ENCODE measurements around the gene FGA.
A peak's percentile ranks its signal among the peaks of the same experiment; 100 is the strongest.

FGA gene

DNA sequence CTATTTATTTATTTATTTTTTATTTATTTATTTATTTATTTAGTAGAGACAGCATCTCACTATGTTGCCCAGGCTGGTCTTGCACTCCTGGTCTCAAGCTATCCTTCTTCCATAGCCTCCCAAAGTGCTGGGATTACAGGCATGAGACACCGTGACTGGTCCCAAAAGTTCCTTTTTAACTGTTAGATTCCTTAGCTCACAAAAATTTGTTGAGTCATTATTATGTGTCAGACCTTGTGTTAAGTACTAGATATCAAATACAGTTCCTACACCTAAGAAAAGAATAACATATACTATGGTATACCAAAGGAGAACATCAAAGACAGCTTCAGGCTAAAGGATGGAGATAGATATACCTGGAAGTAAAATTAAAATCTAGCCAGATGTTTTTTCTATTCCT is 11.6 kb downstream of the FGA start:
- no peak for DNase-seq (ENCODE audit: low read depth)

DNA sequence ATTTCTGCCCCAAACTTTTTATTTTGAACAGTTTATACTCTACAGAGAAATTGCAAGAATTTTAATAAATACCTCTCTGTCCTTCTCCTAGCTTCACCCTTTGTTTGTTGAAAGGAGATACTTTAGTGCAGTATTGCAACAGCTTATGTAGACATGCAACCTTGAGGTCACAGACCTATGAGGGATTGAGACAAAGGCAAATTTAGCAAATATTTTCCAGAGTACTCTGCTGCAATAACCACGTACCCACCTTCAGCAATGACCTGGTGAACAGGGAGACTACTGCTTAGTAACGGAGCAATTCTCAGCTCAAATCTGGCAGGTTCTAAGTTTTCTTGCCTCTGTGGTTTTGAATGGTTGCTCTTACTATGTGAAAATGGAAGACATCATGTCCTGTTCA is 13.2 kb downstream of the FGA start:
- no peak for DNase-seq (ENCODE audit: low read depth)

DNA sequence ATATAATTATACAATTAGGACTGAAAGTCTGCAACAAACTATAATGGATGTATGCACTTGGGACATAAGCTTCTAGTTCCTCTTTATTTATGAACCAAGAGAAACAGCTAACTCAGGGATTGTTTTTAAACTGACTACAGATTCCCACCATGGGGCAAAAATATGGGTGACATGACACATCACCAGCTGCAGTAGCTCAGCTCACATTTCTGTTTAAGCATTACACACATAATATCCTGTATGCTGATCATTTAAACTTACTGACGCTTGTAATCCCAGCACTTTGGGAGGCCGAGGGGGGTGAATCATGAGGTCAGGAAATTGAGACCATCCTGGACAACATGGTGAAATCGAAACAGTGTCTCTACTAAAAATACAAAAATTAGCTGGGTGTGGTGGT is 16.2 kb downstream of the FGA start:
- no peak for DNase-seq (ENCODE audit: low read depth)

DNA sequence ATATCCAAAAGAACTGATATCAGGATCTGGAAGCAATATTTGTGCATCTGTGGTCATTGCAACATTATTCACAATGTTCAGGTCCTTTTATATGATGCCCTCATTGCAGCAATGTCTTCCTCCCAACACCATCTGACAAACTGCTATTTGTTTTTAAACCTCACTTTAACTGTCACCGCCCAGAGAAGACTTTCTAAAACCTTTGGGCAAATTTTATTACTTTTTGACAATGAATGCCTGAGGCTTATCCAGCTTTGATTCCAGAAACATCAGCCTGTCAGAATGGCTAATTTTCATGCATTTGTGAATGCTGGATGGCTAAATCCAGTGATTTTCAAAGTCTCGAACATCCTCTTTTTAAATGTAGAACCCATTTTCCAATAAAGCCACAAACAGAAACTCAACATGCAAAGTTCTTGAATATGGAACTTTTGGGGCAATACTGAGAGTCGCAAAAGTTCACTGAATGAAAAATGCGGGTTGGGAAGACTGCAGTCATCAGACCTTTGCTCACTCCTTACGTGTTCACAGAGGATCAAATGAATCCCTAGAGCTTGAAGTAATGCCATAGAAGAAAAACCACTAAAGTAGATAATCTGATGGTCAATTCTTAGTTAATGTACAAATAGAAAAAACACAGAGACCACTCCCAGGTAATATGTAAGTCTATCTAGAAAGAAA is 17.2 kb downstream of the FGA start:
- DNase-seq (ENCODE audit: low read depth): no peak

DNA sequence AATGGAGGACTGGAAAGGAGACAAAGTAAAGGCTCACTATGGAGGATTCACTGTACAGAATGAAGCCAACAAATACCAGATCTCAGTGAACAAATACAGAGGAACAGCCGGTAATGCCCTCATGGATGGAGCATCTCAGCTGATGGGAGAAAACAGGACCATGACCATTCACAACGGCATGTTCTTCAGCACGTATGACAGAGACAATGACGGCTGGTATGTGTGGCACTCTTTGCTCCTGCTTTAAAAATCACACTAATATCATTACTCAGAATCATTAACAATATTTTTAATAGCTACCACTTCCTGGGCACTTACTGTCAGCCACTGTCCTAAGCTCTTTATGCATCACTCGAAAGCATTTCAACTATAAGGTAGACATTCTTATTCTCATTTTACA is 21.0 kb downstream of the FGA start:
- no peak for DNase-seq (ENCODE audit: low read depth)

DNA sequence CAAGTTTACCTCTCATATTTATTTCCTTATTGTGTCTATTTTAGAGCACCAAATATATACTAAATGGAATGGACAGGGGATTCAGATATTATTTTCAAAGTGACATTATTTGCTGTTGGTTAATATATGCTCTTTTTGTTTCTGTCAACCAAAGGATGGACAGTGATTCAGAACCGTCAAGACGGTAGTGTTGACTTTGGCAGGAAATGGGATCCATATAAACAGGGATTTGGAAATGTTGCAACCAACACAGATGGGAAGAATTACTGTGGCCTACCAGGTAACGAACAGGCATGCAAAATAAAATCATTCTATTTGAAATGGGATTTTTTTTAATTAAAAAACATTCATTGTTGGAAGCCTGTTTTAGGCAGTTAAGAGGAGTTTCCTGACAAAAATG is 21.5 kb downstream of the FGA start:
- no peak for DNase-seq (ENCODE audit: low read depth)

DNA sequence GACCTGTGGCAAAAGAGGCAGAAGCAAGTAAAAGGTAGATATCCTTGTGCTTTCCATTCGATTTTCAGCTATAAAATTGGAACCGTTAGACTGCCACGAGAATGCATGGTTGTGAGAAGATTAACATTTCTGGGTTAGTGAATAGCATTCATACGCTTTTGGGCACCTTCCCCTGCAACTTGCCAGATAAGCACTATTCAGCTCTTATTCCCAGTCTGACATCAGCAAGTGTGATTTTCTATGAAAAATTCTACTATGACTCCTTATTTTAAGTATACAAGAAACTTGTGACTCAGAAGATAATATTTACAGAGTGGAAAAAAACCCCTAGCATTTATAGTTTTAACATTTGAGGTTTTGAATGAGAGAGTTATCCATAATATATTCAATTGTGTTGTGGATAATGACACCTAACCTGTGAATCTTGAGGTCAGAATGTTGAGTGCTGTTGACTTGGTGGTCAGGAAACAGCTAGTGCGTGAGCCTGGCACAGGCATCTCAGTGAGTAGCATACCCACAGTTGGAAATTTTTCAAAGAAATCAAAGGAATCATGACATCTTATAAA is 23.8 kb downstream of the FGA start:
- DNase-seq (ENCODE audit: low read depth): peak; percentile 9

DNA sequence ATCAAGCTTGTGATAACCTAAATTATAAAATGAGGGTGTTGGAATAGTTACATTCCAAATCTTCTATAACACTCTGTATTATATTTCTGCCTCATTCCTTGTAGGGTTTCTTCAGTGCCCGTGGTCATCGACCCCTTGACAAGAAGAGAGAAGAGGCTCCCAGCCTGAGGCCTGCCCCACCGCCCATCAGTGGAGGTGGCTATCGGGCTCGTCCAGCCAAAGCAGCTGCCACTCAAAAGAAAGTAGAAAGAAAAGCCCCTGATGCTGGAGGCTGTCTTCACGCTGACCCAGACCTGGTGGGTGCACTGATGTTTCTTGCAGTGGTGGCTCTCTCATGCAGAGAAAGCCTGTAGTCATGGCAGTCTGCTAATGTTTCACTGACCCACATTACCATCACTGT is 24.8 kb downstream of the FGA start:
- no peak for DNase-seq (ENCODE audit: low read depth)

DNA sequence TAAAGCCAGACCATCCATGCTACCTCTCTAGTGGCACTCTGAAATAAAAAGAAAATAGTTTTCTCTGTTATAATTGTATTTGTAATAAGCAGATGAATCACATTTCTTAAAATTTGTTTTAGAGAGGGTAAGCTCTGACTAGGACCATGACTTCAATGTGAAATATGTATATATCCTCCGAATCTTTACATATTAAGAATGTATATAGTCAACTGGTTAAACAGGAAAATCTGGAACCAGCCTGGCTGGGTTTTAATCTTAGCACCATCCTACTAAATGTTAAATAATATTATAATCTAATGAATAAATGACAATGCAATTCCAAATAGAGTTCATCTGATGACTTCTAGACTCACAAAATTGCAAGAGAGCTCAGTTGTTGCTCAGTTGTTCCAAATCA is 26.2 kb downstream of the FGA start:
- no peak for DNase-seq (ENCODE audit: low read depth)

DNA sequence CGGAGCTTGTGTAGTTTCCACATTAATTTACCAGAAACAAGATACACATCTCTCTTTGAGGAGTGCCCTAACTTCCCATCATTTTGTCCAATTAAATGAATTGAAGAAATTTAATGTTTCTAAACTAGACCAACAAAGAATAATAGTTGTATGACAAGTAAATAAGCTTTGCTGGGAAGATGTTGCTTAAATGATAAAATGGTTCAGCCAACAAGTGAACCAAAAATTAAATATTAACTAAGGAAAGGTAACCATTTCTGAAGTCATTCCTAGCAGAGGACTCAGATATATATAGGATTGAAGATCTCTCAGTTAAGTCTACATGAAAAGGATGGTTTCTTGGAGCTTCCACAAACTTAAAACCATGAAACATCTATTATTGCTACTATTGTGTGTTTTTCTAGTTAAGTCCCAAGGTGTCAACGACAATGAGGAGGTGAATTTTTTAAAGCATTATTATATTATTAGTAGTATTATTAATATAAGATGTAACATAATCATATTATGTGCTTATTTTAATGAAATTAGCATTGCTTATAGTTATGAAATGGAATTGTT is 27.8 kb downstream of the FGA start, which contains the start of gene FGB:
FGB (plus strand) TSS at position 315 of the 558 bp plus-strand sequence; CDS start at position 323, 8 bp downstream.
- DNase-seq (ENCODE audit: low read depth): no peak

DNA sequence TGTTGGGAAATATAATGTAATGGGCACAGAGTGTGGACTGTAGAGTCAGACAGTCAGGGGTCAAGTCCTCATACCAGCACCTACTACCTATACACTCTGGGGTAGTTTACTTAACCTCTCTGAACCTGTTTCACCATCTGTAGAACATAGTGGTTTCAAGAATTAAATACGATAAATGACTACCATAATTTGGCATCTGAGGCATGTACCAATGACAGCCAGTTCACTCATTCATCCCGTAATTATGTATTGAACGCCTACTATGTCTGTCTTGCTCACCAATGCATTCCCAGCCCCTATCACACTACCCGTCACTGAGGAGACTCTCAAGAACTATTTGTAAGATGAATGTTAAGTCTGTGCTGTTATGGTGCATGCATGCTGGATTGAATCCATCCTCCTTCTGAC is 29.7 kb downstream of the FGA start:
- peak; percentile 72 for DNase-seq (ENCODE audit: low read depth)

DNA sequence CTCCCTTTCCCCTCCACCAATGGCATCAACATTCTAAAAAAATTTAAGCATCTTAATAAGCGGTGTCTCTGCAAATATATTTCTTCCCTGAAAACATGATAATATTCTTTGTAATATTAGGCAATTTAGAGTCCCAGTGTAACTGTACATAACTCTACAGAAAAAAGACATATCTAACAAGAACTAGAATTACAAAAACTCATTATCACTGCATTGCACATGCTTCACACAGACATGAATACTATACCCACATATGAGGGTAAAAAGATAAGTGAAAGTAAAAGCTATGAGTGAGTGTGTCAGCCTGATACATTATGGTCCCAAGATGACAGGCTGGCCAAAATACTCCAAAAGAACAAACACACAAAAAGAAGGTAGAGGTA is 30.1 kb downstream of the FGA start:
- no peak for DNase-seq (ENCODE audit: low read depth)

DNA sequence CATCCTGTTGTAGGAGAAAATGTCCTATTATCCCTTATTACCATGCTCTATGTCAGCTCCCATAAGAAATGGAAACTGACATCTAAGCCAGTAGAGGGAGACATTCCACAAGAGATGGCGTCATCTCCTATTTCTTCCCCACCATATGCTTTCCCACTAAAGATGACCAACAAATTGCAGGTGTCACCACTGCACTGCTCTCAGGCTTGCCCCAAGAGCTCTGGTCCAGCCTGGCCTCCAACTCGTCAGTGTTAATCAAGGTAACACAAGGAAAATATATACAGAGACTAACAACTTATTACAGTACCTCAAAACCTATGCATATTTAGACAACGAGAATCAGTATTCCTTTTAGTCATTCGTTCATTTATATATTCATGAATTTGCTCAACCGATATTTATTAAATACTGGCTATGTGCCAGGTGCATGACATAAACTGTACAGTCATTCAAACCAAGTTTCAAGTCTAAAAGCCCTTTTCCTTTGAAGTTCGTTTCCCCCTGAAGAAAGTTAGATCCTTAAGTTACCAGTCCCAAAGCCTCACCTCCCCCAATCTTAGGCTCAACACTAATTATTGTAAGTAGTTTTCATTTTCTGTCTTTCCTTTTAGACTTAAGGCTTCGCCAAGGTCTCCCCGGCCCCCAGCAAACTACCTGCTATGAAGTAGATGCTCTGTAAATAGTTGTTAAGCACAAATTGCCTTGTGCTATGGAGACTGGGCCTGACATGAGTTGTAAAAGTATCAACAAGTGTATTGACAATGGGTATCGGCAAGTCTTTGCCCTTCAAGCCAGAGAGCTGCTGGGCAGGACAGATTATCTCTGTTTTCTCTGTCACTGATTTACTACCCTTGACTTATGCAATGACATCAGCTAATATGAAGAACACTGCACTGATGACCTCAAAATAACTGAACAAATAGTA is 30.8 kb downstream of the FGA start:
- peak; percentile 67 for DNase-seq (ENCODE audit: low read depth)

DNA sequence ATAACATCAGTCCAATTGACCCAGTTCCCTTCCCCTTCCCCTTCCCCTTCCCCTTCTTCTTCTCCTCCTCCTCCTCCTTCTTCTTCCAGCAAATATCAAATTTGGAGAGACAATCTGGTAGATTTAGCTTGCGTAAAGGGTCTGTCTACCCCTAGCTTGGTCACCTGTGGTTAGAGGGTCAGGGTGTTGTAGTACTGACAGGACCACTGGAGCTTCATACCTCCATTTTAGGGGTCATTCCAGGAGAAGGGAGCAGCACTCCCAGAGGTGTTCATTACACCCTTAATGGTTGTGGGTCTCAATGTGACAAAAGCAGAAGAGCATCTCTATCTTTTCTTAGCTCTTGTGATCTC is 31.4 kb downstream of the FGA start:
- no peak for DNase-seq (ENCODE audit: low read depth)

DNA sequence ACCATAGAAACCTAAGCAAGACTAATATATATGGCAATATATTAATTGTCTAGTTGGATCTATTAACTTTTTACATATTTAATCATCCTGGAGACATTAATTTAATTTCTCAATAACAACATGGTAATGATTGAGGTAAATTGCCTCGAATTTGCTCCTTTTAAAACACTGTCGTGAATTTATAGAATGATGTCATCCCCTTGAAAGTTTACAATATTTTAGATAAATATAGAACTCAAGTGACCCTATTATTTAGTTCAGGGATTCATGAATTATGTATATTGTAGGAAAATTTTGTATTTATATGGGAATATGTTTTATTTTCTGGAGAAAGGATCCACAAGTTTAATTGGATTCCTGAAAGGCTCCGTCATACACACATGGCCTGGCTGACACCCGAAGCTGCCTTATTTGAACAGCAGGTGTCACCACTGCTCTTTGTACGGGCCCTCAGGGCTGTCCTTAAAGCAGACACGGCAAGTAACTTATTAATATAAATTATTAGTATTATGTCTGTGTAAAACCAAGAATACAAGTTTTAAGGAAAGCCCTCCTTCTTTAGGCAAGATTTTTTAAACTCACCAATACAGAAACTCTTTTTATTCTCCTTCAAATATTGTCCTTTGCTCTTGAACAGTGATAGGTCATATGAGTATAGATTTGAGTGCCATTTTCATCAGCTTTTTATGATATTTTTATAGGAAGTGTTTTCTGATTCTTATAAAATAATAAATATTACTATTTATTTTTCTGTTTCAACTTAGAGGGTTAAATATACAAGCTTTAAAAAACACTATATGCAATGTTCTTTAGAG is 38.5 kb downstream of the FGA start:
- DNase-seq (ENCODE audit: low read depth): peak; percentile 77

DNA sequence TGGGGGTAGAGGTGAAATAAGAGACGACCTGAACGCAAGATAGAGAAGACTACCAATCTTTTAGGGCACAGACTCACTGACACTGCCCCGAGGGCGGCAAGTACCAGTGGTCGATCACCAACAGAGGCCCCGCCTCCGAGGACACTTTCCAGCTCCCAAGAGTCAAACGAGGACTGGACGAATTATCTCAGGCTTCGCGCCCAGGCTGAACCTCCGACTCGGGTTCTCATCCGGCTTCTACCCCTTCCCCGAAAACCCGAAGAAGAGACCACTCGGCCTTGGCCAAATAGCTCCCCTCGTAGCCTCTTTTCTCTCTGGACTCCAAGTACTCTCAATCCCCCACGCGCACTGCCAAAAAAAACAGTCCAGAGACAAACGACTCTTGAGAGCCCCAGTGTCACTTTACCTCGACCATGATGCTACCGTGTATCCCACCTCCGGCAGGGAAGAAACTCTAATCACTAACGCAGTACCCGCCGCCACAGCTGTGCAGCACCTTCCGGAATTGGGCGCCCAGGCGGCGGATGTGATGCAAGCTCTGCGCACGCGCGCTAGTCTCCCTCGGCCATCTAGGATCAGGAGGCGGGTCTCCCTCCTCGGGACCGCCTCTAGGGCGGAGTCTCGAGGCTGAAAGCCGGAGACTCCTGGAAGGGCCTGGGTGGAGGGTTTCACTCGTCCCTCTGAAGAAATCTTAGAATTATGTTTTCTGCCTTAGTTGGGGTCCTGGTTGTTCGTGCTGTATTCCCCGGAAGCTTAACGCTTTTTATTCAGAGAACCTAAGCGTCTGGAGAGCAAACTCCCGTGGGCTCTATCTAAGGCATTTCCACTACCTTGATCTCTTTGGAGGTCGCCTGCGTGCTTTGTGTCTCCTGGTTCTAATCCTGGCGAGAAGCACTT is 40.4 kb downstream of the FGA start, which contains the start of gene PLRG1:
PLRG1 (minus strand) TSS at position 507 of the 897 bp plus-strand sequence; CDS start at position 415, 92 bp downstream.
- peak; percentile 94 for DNase-seq (ENCODE audit: low read depth)

DNA sequence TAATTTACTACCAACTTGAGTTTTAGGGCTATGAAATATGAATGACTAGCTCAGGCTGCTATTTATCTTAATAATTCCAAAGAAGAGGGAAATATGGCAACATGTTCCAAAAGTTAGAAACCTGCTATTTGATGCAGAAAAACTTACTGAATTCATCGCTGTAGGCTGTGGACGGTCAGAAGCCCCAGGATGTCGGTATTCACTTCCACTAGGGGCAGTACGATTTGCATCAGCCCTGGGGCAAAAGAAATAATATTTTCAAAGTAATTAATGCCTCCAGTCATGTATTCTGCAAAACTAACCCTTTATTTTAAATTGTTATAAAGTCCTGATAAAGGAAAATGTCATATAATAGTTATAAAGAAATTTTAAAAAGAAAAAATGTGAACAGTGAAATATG is 44.9 kb downstream of the FGA start:
- DNase-seq (ENCODE audit: low read depth): no peak

DNA sequence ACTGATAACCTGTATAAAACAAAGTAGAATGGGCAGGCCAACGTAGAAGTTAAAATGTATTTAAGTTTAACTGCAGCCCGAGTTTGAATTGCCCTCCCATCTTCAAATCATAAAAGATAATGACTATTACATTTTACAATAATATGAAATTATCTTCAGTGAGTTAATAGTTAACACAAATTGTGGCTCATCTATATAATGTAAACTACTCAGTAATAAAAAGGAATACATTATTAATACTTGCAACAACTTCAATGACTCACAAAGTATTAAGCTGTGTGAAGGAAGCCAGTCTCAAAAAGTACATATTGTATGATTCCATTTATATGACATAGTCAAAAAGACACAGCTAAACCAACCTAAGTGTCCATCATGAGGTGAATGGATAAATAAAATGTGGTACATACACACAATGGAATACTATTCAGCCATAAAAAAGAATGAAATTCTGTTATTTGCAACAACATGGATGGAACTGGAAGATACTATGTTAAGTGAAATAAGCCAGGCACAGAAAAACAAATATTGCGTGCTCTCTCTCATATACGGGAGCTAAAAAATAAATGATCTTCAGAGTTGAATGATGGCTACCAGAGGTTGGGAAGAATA is 48.2 kb downstream of the FGA start:
- DNase-seq (ENCODE audit: low read depth): no peak
